OCI-LY7 (cell line): Measurements from ENCODE around the gene CHD2. TPM values are rescaled to one million over a fixed set of nuclear protein-coding genes. Genes with fewer than 3 reads are reported as not detected.
"Not testable (repeated sequence)": the region's sequence is repeated elsewhere in the genome, so short reads cannot be mapped to it uniquely, and the experiment has no call there.

Experiments
- BruUV-seq: library from RNA; stranded (reverse); fragments of 400-500 nt; replicated peaks from 2 replicates; lab custom pipeline; 2021; lab: Mats Ljungman, UMichigan
- CTCF ChIA-PET: fragments of 300-600 bp; sonication (Branson Sonifier 250); formaldehyde crosslinking; loops from one replicate; lab custom pipeline; 2022; ENCODE audit warnings: antibody characterized with exemption; ENCODE audit not compliant: unreplicated experiment; lab: Charles Lee
- POLR2A ChIA-PET: fragments of 300-600 bp; sonication (Branson Sonifier 250); formaldehyde crosslinking; loops from one replicate; lab custom pipeline; 2022; ENCODE audit warnings: antibody characterized with exemption; lab: Charles Lee
- DNase-seq: peaks from one replicate; pipeline ENCODE4 v3.0.0-alpha.2; 2015; ENCODE audit warnings: low spot score
- H2AFZ ChIP-seq: fragments of 200-600 bp; sonication (generic), shearing (Covaris generic); 2 replicates; pipeline ENCODE4 v1.6.1; 2014; ENCODE audit warnings: mild to moderate bottlenecking, antibody characterized with exemption, low read length, moderate library complexity
- H3K27ac ChIP-seq: fragments of 200-600 bp; sonication (generic); 2 replicates; pipeline ENCODE4 v1.5.1; 2014; ENCODE audit warnings: mixed run types, low read depth, mild to moderate bottlenecking, moderate library complexity, low read length, inconsistent platforms; ENCODE audit not compliant: poor library complexity, severe bottlenecking
- H3K36me3 ChIP-seq: fragments of 200-600 bp; sonication (generic); 2 replicates; pipeline ENCODE4 v1.6.1; 2014; ENCODE audit warnings: mild to moderate bottlenecking, antibody characterized with exemption, low read length, moderate library complexity, mixed read lengths; ENCODE audit not compliant: insufficient read depth
- H3K4me1 ChIP-seq: fragments of 200-600 bp; sonication (generic); 2 replicates; pipeline ENCODE4 v1.5.1; 2014; ENCODE audit warnings: mild to moderate bottlenecking, low read length; ENCODE audit not compliant: insufficient read depth, poor library complexity, severe bottlenecking
- H3K4me2 ChIP-seq: fragments of 200-600 bp; sonication (generic); 2 replicates; pipeline ENCODE4 v1.6.1; 2014; ENCODE audit warnings: mild to moderate bottlenecking, low read length
- H3K4me3 ChIP-seq: fragments of 200-600 bp; sonication (generic); 2 replicates; pipeline ENCODE4 v1.5.1; 2014; ENCODE audit warnings: mild to moderate bottlenecking, low read depth, low read length; ENCODE audit not compliant: poor library complexity, severe bottlenecking
- H3K79me2 ChIP-seq: fragments of 200-600 bp; sonication (generic); 2 replicates; pipeline ENCODE4 v1.6.1; 2016; ENCODE audit warnings: low read depth, mild to moderate bottlenecking, low read length, moderate library complexity, mixed read lengths; ENCODE audit not compliant: insufficient read depth
- H3K9me2 ChIP-seq: fragments of 200-600 bp; sonication (generic); 2 replicates; pipeline ENCODE4 v1.6.1; 2016; ENCODE audit warnings: mild to moderate bottlenecking, low read length, mixed read lengths; ENCODE audit not compliant: insufficient read depth
- H3K9me3 ChIP-seq: fragments of 200-600 bp; sonication (generic); 2 replicates; pipeline ENCODE4 v1.6.1; 2014; ENCODE audit warnings: mild to moderate bottlenecking, mixed run types, low read length, mixed read lengths
- H4K20me1 ChIP-seq: fragments of 200-600 bp; sonication (generic); 2 replicates; pipeline ENCODE4 v1.6.1; 2014; ENCODE audit warnings: mild to moderate bottlenecking, antibody characterized with exemption, low read length, moderate library complexity, mixed read lengths; ENCODE audit not compliant: insufficient read depth
- EZH2phosphoT487 ChIP-seq: fragments of 200-600 bp; sonication (generic); IDR thresholded peaks from 2 replicates; pipeline ENCODE4 v1.6.1; 2018; ENCODE audit warnings: low read depth, borderline replicate concordance, mild to moderate bottlenecking, mixed run types, antibody characterized with exemption, low read length, moderate library complexity, mixed read lengths
- intact Hi-C: fragments of 100-400 bp; cut with micrococcal nuclease; formaldehyde crosslinking; loops from one replicate; pipeline ENCODE4 v1.10.0; 2022; ENCODE audit not compliant: unreplicated experiment
- total RNA-seq, 2 experiments: library from RNA; depleted of rRNA in 1 of 2; stranded (reverse); fragments of >200 nt in 1 of 2; shearing (Covaris generic) in 1 of 2; gene quantifications; 2 replicates each; pipeline ENCODE4 v1.2.3, GENCODE V29; 2014 to 2022
- TF ChIP-seq, protein P1 (sequence below): fragments of 200-600 bp; sonication (generic); conservative IDR thresholded peaks from 2 replicates; pipeline ENCODE4 v1.5.1; 2014; ENCODE audit warnings: mild to moderate bottlenecking, antibody characterized with exemption, low read length, moderate library complexity, mixed read lengths

CHD2 gene
- total RNA-seq, 2 experiments from 2014 or later = 133 to 213 TPM

DNA sequence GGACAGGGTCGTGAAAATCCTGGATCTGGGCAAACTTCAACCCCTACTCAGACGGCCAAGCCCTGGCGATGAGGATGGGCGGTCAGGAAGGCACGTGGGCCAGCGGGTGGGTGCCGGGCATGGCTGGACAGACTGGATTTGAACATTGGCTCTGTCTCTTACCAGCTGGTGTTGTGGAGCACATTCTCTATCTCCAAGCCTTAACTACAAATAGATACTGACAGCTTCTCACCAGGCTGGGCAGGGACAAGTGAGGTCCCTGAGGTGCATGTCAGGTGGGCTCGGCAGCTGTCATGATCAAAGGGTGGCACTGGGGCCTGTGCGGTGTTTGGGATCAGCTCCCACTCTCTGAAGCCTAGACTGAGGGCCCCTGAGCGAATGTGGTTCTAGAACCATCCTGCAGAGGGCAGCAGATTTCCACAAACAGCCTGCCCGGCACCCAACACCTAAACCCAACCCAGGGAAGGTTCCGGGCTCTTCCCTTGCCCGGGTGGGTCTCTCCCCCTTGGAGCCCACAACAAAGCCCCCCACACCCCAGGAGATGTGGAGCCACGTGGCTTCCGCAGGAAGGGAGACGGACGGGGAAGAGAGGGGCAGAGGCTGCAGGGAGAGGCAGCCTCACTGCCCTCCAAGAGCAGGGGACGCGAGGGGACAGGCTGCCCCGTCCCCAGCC lies 130.4 kb downstream of the CHD2 start:
- ChIA-PET CTCF (interaction anchor here (0.6 to 1.6 kb wide), 3 partner anchors 11 to 259 kb away, joined by 3 to 10 read pairs (median 6); no protein-coding TSS in a partner anchor), POLR2A (no interaction called here)
- DNase-seq = peak; percentile 69
- TF ChIP-seq, protein P1, sequence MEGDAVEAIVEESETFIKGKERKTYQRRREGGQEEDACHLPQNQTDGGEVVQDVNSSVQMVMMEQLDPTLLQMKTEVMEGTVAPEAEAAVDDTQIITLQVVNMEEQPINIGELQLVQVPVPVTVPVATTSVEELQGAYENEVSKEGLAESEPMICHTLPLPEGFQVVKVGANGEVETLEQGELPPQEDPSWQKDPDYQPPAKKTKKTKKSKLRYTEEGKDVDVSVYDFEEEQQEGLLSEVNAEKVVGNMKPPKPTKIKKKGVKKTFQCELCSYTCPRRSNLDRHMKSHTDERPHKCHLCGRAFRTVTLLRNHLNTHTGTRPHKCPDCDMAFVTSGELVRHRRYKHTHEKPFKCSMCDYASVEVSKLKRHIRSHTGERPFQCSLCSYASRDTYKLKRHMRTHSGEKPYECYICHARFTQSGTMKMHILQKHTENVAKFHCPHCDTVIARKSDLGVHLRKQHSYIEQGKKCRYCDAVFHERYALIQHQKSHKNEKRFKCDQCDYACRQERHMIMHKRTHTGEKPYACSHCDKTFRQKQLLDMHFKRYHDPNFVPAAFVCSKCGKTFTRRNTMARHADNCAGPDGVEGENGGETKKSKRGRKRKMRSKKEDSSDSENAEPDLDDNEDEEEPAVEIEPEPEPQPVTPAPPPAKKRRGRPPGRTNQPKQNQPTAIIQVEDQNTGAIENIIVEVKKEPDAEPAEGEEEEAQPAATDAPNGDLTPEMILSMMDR = peak; percentile 87
- TF ChIP-seq EZH2phosphoT487 = no peak
- Histone ChIP-seq H4K20me1 (no peaks in the 10 kb centered on the region), H3K4me3 (no peak overlapping the region), H3K4me2 (no peak overlapping the region), H3K9me3 (no peaks in the 10 kb centered on the region), H2AFZ (no peak overlapping the region), H3K36me3 (peaks cover 31% of the 10 kb centered on the region), H3K79me2 (no peaks in the 10 kb centered on the region), H3K27ac (no peak overlapping the region), H3K9me2 (no peaks in the 10 kb centered on the region), H3K4me1 (no peaks in the 10 kb centered on the region)
- no TSS peak for BruUV-seq
- intact Hi-C loops = loop anchor here (5.0 kb wide), 1 partner anchor 1092 kb away; no protein-coding TSS in a partner anchor

DNA sequence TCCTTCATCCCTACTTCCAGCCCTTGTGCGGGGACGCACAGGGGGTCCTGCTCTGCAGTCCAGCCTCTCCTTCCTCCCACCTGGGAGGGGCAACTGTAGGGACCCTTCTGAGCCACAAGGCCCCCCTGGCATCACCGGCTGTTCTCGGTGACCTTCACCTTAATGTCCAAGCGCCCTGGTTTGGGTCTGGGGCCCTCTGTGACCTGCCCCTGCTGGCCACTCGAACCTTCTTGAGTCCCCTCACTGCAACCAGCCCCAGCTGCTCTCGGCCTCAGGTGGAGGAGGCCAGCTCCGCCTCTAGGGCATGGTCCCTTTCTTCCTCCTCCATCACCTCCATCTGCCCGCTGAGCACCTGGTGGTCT lies 131.0 kb downstream of the CHD2 start:
- Histone ChIP-seq H3K9me2 (no peaks in the 10 kb centered on the region), H3K4me2 (no peak overlapping the region), H3K27ac (no peak overlapping the region), H4K20me1 (no peaks in the 10 kb centered on the region), H2AFZ (no peak overlapping the region), H3K36me3 (peaks cover 26% of the 10 kb centered on the region), H3K79me2 (no peaks in the 10 kb centered on the region), H3K9me3 (no peaks in the 10 kb centered on the region), H3K4me1 (peaks cover 3% of the 10 kb centered on the region), H3K4me3 (no peak overlapping the region)
- intact Hi-C loops = loop anchor here (5.0 kb wide), 1 partner anchor 1091 kb away; no protein-coding TSS in a partner anchor
- no peak for DNase-seq
- CTCF ChIA-PET = no interaction called here
- BruUV-seq = no TSS peak
- no peak for TF ChIP-seq EZH2phosphoT487
- TF ChIP-seq, protein P1 = no peak
- POLR2A ChIA-PET = no interaction called here

DNA sequence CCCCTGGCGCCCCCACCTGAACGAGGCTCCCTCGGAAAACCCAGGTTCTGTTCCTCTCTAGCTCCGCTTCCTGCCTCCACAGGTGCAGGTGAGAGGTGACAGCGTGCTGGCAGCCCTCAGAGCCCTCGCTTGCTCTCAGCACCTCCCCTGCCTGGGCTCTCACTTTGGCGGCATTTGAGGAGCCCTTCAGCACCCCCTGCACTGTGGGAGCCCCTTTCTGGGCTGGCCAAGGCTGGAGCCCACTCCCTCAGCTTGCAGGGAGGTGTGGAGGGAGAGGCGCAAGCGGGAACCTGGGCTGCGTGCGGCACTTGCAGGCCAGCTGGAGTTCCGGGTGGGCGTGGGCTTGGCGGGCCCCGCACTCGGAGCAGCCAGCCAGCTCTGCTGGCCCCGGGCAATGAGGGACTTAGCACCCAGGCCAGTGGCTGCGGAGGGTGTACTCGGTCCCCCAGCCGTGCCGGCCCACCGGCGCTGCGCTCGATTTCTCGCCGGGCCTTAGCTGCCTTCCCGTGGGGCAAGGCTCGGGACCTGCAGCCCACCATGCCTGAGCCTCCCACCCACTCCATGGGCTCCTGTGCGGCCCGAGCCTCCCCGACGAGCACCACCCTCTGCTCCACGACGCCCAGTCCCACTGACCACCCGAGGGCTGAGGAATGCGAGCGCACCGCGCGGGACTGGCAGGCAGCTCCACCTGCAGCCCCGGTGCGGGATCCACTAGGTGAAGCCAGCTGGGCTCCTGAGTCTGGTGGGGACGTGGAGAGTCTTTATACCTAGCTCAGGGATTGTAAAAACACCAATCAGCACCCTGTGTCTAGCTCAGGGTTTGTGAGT lies 131.6 kb downstream of the CHD2 start:
- not testable (repeated sequence) for H3K9me2 ChIP-seq, H2AFZ ChIP-seq, H3K4me3 ChIP-seq, BruUV-seq, H3K27ac ChIP-seq, H3K4me2 ChIP-seq, DNase-seq, H3K79me2 ChIP-seq, H4K20me1 ChIP-seq, H3K4me1 ChIP-seq, H3K9me3 ChIP-seq
- intact Hi-C loops = loop anchor here (5.0 kb wide), 1 partner anchor 1091 kb away; no protein-coding TSS in a partner anchor
- ChIA-PET POLR2A (interaction anchor here (0.6 kb wide), 1 partner anchor 18 kb away, joined by 4 read pairs; no protein-coding TSS in a partner anchor), CTCF (interaction anchor here (1.3 kb wide), 1 partner anchor 235 kb away, joined by 4 read pairs; no protein-coding TSS in a partner anchor)
- peaks cover 19% of the 10 kb centered on the region for H3K36me3 ChIP-seq

DNA sequence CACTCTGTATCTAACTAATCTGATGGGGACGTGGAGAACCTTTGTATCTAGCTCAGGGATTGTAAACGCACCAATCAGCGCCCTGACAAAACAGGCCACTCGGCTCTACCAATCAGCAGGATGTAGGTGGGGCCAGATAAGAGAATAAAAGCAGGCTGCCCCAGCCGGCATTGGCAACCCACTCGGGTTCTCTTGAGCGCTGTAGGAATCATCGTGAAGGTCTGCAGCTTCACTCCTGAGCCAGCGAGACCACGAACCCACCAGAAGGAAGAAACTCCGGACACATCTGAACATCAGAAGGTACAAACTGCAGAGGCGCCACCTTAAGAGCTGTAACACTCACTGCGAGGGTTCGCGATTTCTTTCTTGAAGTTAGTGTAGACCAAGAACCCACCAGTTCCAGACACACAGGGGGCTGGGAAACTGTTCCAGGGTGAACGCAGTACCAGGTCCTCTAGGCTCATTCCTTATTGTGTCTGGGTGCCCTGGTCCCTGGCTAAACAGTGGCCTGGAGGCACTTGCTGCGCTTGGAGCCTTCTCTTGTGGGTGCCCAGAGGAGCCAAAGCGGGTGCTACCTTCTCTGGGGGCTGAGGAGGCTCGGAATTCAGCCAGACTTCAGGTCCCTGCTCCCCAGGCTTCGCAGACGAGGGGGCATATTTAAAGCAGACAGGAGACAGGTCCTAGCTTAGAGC lies 132.5 kb downstream of the CHD2 start:
- intact Hi-C loops = loop anchor here (5.0 kb wide), 1 partner anchor 1090 kb away; no protein-coding TSS in a partner anchor
- H2AFZ ChIP-seq, POLR2A ChIA-PET, H3K4me1 ChIP-seq, H3K36me3 ChIP-seq, H3K4me2 ChIP-seq, H3K27ac ChIP-seq, BruUV-seq, H4K20me1 ChIP-seq, H3K9me3 ChIP-seq, H3K79me2 ChIP-seq, H3K4me3 ChIP-seq, DNase-seq, H3K9me2 ChIP-seq: not testable (repeated sequence)
- CTCF ChIA-PET = interaction anchor here (1.3 kb wide), 1 partner anchor 235 kb away, joined by 4 read pairs; no protein-coding TSS in a partner anchor
